Measurements from ENCODE around the gene MAP6.

GRCh38 chr11:75667255-75667830, 1.5 kb downstream of the MAP6 start:
- TF ChIP-seq SNAI2 (CRISPR knock-in tag; IDR thresholded peaks at IDR 0.05) (no peak), PPARA (CRISPR knock-in tag; IDR thresholded peaks at IDR 0.05; ENCODE audit: borderline replicate concordance) (no peak)

Data from SK-N-SH treated with all-trans-retinoic acid at 6 μM for 48 hours (cell line).